ENCODE results near the gene FAM13A.

GRCh38 chr4:88765729-88766128 is 291.3 kb downstream of the FAM13A start:
- TF ChIP-seq, protein P1, sequence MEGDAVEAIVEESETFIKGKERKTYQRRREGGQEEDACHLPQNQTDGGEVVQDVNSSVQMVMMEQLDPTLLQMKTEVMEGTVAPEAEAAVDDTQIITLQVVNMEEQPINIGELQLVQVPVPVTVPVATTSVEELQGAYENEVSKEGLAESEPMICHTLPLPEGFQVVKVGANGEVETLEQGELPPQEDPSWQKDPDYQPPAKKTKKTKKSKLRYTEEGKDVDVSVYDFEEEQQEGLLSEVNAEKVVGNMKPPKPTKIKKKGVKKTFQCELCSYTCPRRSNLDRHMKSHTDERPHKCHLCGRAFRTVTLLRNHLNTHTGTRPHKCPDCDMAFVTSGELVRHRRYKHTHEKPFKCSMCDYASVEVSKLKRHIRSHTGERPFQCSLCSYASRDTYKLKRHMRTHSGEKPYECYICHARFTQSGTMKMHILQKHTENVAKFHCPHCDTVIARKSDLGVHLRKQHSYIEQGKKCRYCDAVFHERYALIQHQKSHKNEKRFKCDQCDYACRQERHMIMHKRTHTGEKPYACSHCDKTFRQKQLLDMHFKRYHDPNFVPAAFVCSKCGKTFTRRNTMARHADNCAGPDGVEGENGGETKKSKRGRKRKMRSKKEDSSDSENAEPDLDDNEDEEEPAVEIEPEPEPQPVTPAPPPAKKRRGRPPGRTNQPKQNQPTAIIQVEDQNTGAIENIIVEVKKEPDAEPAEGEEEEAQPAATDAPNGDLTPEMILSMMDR (IDR thresholded peaks at IDR 0.05) = no peak
- no peak for TF ChIP-seq POLR2A (IDR thresholded peaks at IDR 0.05)

Data from suprapubic skin (tissue), 3 donors.